HG02759 (cell line): ENCODE results near the gene CALCB.

Experiments
- ATAC-seq: cut with Tn5 transposase; IDR thresholded peaks from one replicate; pipeline ENCODE4 v1.9.1; 2021; ENCODE audit warnings: mild to moderate bottlenecking, moderate library complexity; ENCODE audit not compliant: unreplicated experiment

Gene CALCB

GRCh38 chr11:15117751-15118150 lies 44.4 kb downstream of the CALCB start:
- no peak for ATAC-seq

- no peak for ATAC-seq
These were observed 45.0 kb downstream of the CALCB start for GRCh38 chr11:15118431-15118830.

GRCh38 chr11:15119352-15119751 lies 46.0 kb downstream of the CALCB start:
- no peak for ATAC-seq

- no peak for ATAC-seq
These were observed 46.4 kb downstream of the CALCB start for GRCh38 chr11:15119826-15120225.

- ATAC-seq, result no peak
These were observed 50.5 kb downstream of the CALCB start for GRCh38 chr11:15123849-15124248.

- ATAC-seq, result no peak
These were observed 51.1 kb downstream of the CALCB start for GRCh38 chr11:15124528-15124927.

GRCh38 chr11:15127341-15127740 lies 53.9 kb downstream of the CALCB start:
- ATAC-seq, result no peak
